Activated CD4-positive, alpha-beta T cell treated with anti-CD3 and anti-CD28 coated beads, Interleukin-2, Interleukin-4, amounts not matched to agents 100 ng/mL and 50 ng/mL, durations not matched to agents 16 hours and 8 hours (primary cell): Measurements from ENCODE around the gene TNS3.

Experiments used
- DNase-seq: peaks from one replicate; pipeline ENCODE4 v3.0.0-alpha.2; 2020; ENCODE audit warnings: low spot score

Gene TNS3

DNA sequence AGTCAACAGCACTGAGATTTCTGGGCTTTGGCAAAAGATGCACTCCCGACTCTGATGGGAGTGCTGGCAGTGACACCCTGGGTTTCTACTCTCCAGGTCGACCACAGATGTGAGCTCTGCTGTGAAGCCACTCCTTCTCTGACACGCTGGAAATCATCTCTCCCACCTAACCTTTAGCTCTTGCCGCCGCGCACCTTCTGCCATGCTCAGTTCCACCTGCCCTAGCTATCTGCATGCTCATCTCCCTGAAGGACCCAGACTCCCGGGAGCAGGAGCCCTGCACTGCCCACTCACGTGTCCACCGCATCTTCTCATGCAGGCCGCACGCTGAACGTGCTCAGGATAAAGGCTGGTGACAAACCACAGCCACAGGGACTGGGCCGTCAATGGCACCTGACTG lies 174.8 kb downstream of the TNS3 start:
- no peak for DNase-seq

GRCh38 chr7:47406801-47407129 lies 175.1 kb downstream of the TNS3 start:
- DNase-seq, result no peak

GRCh38 chr7:47405921-47406800 lies 175.8 kb downstream of the TNS3 start:
- DNase-seq, result no peak

- no peak for DNase-seq
Measured at GRCh38 chr7:47405286-47405904, 176.5 kb downstream of the TNS3 start.

DNA sequence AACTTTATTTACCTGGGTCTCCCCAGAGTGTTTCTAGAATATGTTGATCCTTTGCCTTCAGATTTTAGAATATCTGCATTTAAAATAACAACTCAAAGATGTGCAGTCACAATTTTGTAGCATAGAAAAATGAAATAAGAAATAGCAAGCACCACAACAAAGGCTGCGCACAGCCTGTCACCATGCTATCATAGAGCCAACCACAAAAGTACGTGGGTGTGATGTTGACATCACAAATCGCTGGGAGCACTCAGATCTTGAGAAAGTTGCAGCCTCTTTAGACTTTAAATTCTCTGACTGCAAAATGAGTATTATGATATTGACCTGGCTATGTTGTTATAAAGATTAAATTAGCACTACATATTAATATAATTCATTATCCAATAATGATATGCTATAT lies 177.9 kb downstream of the TNS3 start:
- DNase-seq, result peak; percentile 1

DNA sequence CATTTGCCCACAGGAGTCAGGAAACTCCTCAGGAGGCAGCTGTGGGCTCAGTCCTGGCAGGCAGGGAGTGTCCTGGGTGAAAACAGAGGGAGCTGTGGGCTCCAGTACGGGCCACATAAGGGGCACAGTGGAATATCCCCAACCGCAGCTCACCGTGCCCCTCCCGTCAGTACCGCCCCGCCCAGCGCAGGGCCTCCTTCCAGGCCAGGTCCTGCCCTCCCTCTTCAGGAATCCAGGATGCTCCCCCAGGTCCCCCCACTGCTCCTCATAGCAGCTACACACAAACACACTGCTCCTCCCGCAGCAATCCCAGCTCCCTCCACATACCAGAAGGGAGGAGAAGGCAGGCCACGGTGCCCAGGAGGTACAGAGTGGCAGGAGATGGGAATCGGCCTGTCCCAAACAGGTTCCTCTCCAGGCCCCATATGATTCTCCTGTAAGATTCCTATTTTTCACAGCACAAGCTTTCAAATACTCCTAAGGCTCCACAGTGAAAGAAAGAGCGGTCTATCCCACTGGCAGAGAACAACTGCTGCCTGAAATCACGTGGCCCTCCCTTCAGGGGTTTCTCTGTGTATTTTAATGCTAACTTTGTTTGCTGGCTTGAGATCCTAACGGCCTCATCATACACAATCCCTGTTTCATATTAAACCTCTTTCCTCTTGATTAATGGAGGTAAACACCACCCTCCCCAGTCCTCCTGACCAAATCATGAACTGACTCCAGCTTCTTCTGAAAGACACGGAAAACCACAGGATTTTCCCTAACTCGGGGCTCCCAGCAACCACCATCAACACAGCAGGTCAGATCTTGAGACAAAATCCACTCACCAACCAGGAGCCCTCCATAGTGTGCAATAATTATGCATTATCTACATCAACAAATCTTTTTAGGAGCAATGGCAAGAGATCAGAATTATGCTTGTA lies 178.7 kb downstream of the TNS3 start:
- no peak for DNase-seq

GRCh38 chr7:47401611-47402570 lies 180.0 kb downstream of the TNS3 start:
- DNase-seq, result no peak

DNA sequence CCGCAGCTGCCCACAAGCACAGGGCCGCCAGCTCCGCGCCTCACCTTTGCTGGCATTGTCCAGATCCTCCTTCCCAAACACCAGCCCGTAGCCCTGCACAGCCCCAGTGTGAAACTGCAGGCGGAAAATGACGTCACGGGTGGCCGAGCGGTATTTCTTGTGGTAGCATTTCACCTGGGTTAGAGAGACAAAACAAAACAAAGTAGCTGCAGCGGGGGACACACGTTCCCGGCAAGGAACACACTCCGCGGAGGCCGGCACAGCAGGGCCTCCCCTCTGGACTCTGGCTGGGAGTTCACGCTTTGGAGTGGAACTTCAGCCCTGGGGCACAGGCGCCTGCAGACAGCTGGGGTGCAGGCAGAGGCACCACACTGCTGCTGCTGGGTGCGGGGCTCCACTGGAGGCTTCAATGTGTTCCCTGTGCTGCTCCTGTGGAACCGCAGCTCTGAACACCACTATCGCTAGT lies 181.1 kb downstream of the TNS3 start:
- DNase-seq, result no peak

GRCh38 chr7:47400001-47400400 lies 181.9 kb downstream of the TNS3 start:
- DNase-seq, result no peak

DNA sequence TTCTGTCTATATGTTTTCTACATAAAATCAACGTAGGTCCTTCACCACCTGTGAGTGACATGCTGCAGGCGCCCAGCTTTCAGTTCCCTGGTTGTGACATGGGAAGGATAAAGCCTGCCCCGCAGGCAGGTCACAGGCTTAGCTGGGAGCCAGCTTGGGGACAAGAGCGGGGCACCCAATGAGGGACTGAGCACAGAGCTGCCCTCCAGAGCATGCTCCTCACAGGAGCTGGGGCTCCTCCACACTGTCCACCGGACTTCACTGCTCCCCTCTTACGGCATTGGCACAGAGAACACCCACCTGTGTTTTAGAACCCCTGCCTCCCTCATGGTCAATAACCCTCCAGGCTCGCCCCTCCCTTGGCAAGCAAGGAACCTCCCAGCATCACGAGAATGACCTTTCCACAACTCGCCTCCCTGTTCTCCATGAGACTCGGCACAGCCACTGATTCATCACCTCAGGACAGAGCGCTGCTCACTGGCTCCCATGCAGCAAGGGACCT lies 187.1 kb downstream of the TNS3 start:
- DNase-seq, result no peak

- DNase-seq, result no peak
Measured at GRCh38 chr7:47394216-47394615, 187.7 kb downstream of the TNS3 start.

- no peak for DNase-seq
Measured at GRCh38 chr7:47393406-47393805, 188.5 kb downstream of the TNS3 start.

GRCh38 chr7:47392241-47392759 lies 189.6 kb downstream of the TNS3 start:
- DNase-seq, result no peak

DNA sequence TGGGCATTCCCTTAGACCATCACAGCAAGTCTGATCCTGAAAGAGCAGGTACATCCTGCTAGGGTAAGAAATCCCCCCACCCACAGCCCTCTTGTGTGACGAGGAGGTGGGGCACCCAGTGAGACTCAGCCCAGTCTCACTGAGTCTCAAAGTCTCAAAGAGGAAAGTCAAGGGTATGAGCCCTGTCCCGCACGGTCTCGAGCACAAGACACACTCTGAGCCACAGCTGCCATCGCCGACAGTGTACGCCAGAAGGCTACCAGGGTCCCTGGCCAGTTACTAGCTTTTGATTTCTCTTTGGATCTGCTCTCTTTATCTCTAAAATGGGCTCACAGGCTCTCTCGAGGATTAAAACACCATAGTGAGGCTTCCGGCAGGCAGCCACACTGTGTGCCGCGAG lies 190.2 kb downstream of the TNS3 start:
- DNase-seq, result no peak

GRCh38 chr7:47390914-47391313 lies 191.0 kb downstream of the TNS3 start:
- DNase-seq, result no peak

DNA sequence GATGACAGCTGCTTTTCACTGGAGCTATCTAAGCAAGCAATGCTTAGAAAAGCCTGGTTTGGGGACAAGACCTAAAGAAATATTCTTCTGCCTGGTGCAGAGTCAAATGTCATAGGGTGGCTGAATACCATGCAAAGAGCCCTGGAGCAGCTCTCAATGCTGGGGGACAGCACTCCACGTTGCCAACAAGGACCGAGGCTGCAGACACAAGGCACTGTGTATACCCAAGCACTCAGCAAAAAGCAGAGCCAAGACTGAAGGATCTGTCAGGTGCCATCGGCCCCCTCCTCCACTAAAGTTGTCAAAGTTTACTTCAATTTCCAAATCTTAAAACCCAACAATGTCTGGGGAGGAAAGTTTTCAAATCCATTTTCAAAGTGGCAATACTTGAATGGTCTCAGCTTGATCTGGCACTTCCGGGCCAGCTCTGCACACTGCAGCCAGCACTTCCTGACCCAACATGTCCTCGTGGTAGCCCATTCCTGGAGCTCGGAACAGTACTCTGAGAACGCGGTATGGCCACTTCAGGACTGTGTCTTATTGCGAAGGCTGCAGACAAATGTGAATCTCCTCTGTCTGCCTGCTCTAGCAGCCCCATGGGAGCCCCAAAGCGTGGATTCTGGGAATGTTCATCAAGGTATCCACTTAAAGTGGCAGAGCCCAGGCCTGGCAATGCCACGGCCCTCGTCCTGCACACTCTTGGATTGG lies 191.8 kb downstream of the TNS3 start:
- DNase-seq, result no peak

GRCh38 chr7:47389171-47389922 lies 192.6 kb downstream of the TNS3 start:
- no peak for DNase-seq

- no peak for DNase-seq
Measured at GRCh38 chr7:47387506-47387905, 194.4 kb downstream of the TNS3 start.

GRCh38 chr7:47386273-47386835 lies 195.6 kb downstream of the TNS3 start:
- DNase-seq, result no peak
